Keratinocyte (primary cell): Measurements from ENCODE around the gene LSP1.

Experiments
- EZH2 ChIP-seq: IDR thresholded peaks from one replicate; pipeline ENCODE4 v1.6.1; 2012; ENCODE audit warnings: inconsistent platforms, mild to moderate bottlenecking, low read length, moderate library complexity
- TF ChIP-seq, protein P1 (sequence below), 3 experiments: IDR thresholded peaks in 1 of 3; conservative IDR thresholded peaks in 1 of 3; optimal IDR thresholded peaks in 1 of 3; 2 replicates in 2 of 3; 3 replicates in 1 of 3; pipeline versions ENCODE3 to v1.5.1; 2011; ENCODE audit warnings: low read length in 3 of 3, mild to moderate bottlenecking in 3 of 3, moderate library complexity in 2 of 3, control low read depth in 1 of 3, inconsistent platforms in 1 of 3; ENCODE audit not compliant: insufficient read depth in 2 of 3; ENCODE audit errors: extremely low read depth in 1 of 3

DNA sequence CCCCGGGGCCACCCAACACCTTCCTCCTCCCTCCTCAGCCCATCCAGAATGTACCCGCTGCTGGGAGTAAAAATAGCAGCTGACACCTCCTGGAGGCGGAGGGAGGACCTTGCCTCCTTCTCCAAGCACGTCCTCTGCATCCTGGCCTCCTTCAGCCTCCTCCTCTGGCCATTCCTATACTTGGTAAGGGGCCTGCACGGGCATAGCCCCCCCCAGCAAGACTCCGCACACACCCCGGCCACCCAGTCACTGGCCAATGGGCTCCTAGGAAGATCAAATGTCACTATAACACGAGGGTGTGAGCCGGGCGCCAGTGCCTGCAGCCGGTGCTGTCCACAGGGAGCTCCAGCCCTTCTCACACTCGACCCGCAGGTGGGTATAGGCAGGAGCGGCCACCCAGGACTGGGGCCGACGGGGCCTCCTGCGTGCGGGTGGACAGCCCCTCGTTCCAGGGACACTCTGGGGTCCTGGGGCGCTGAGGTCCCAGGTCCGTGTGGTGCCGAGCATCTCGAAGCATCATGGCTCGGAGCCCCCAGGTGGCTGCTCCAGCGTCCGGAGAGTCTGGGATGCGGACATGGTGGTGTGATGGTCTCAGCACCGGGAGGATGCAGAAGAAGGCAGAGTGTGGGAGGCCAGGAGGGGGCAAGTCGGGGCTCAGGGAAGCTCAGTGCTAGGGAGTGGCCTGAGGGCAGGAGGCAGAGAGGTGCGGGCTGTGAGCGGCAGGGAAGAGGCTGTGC, 66.7 kb downstream of the LSP1 start, which contains the start of gene TNNT3:
- TF ChIP-seq, protein P1, sequence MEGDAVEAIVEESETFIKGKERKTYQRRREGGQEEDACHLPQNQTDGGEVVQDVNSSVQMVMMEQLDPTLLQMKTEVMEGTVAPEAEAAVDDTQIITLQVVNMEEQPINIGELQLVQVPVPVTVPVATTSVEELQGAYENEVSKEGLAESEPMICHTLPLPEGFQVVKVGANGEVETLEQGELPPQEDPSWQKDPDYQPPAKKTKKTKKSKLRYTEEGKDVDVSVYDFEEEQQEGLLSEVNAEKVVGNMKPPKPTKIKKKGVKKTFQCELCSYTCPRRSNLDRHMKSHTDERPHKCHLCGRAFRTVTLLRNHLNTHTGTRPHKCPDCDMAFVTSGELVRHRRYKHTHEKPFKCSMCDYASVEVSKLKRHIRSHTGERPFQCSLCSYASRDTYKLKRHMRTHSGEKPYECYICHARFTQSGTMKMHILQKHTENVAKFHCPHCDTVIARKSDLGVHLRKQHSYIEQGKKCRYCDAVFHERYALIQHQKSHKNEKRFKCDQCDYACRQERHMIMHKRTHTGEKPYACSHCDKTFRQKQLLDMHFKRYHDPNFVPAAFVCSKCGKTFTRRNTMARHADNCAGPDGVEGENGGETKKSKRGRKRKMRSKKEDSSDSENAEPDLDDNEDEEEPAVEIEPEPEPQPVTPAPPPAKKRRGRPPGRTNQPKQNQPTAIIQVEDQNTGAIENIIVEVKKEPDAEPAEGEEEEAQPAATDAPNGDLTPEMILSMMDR (optimal IDR thresholded peaks at IDR 0.05 in 1 of 3, IDR thresholded peaks at IDR 0.05 in 1 of 3, conservative IDR thresholded peaks at IDR 0.05 in 1 of 3; ENCODE audit: extremely low read depth in 1 of 3, insufficient read depth in 2 of 3, low read length in 3 of 3): peak in 1 of 3 experiments; percentile 8
- no peak for TF ChIP-seq EZH2
